Measurements from ENCODE around the gene BFSP2.

The BFSP2 gene

DNA sequence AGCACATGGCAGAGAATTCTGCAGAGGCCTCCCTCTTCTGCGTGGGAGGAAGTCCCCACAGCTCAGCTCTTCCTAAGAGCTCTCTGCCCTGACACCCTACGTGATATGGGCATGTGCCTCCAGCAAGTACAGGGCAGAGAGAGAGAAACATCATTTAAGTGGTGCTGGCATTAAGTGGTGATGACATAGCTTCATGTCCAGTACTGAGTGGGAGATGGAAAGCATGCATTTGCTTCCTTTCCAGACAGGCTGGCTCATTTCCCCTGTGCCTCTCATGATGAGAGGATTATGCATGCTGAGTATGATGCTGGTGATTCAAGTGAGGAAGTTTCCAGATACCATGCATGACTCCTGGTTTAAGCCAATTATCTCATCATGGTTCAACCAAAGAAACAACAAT, 26.9 kb downstream of the BFSP2 start:
- FAIRE-seq (no peak), DNase-seq (ENCODE audit: insufficient read length, low spot score) (no peak)
- TF ChIP-seq POU2F2 (IDR thresholded peaks at IDR 0.05; ENCODE audit: low read depth, low read length) (no peak), TAF1 (IDR thresholded peaks at IDR 0.05; ENCODE audit: low read depth, low read length) (no peak)

DNA sequence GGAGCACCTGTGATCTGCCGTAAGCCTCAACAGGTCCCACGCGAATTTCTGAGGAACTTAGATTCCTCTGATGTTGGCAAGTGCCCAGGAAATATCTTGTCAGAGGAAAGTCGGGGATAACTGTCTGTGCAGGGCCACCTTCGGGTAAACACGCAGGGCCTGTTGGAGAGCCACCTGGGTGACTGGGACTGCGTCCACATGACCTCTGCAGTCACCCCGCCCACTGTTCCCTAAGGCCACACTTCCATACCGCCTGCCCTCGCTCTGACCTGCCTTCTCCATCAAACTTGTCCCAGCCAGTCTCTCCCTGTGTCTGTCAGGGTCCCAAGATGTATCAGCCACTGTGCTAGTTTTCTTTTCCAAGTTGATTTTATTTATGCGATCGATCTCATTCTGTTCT, 28.7 kb downstream of the BFSP2 start:
- FAIRE-seq: no peak
- no peak for DNase-seq (ENCODE audit: insufficient read length, low spot score)
- TF ChIP-seq POLR2A (IDR thresholded peaks at IDR 0.05; ENCODE audit: low read depth, low read length) (no peak), PAX5 (IDR thresholded peaks at IDR 0.05; ENCODE audit: insufficient read depth, low read length, severe bottlenecking) (no peak), POU2F2 (IDR thresholded peaks at IDR 0.05; ENCODE audit: low read depth, low read length) (no peak), POLR2AphosphoS5 (IDR thresholded peaks at IDR 0.05; ENCODE audit: low read depth, low read length) (no peak), TAF1 (IDR thresholded peaks at IDR 0.05; ENCODE audit: low read depth, low read length) (no peak), SPI1 (IDR thresholded peaks at IDR 0.05; ENCODE audit: low read depth, low read length) (no peak)

GRCh38 chr3:133429063-133429462, 29.2 kb downstream of the BFSP2 start:
- TF ChIP-seq PAX5 (IDR thresholded peaks at IDR 0.05; ENCODE audit: insufficient read depth, low read length, severe bottlenecking) (no peak), POLR2A (IDR thresholded peaks at IDR 0.05; ENCODE audit: low read depth, low read length) (no peak), TAF1 (IDR thresholded peaks at IDR 0.05; ENCODE audit: low read depth, low read length) (no peak), POU2F2 (IDR thresholded peaks at IDR 0.05; ENCODE audit: low read depth, low read length) (no peak), SPI1 (IDR thresholded peaks at IDR 0.05; ENCODE audit: low read depth, low read length) (no peak), POLR2AphosphoS5 (IDR thresholded peaks at IDR 0.05; ENCODE audit: low read depth, low read length) (no peak)
- DNase-seq (ENCODE audit: insufficient read length, low spot score): no peak
- FAIRE-seq: no peak

GRCh38 chr3:133439563-133439962, 39.7 kb downstream of the BFSP2 start:
- DNase-seq (ENCODE audit: insufficient read length, low spot score): no peak
- no peak for FAIRE-seq
- TF ChIP-seq SPI1 (IDR thresholded peaks at IDR 0.05; ENCODE audit: low read depth, low read length): no peak
- TF ChIP-seq TAF1 (IDR thresholded peaks at IDR 0.05; ENCODE audit: low read depth, low read length): no peak
- no peak for TF ChIP-seq POLR2A (IDR thresholded peaks at IDR 0.05; ENCODE audit: low read depth, low read length)
- TF ChIP-seq POU2F2 (IDR thresholded peaks at IDR 0.05; ENCODE audit: low read depth, low read length): no peak
- TF ChIP-seq PAX5 (IDR thresholded peaks at IDR 0.05; ENCODE audit: insufficient read depth, low read length, severe bottlenecking): no peak
- no peak for TF ChIP-seq POLR2AphosphoS5 (IDR thresholded peaks at IDR 0.05; ENCODE audit: low read depth, low read length)

GRCh38 chr3:133440652-133441051, 40.8 kb downstream of the BFSP2 start:
- DNase-seq (ENCODE audit: insufficient read length, low spot score): no peak
- no peak for FAIRE-seq
- TF ChIP-seq PAX5 (IDR thresholded peaks at IDR 0.05; ENCODE audit: insufficient read depth, low read length, severe bottlenecking) (no peak), TAF1 (IDR thresholded peaks at IDR 0.05; ENCODE audit: low read depth, low read length) (no peak), SPI1 (IDR thresholded peaks at IDR 0.05; ENCODE audit: low read depth, low read length) (no peak), POLR2A (IDR thresholded peaks at IDR 0.05; ENCODE audit: low read depth, low read length) (no peak), POLR2AphosphoS5 (IDR thresholded peaks at IDR 0.05; ENCODE audit: low read depth, low read length) (no peak), POU2F2 (IDR thresholded peaks at IDR 0.05; ENCODE audit: low read depth, low read length) (no peak)

DNA sequence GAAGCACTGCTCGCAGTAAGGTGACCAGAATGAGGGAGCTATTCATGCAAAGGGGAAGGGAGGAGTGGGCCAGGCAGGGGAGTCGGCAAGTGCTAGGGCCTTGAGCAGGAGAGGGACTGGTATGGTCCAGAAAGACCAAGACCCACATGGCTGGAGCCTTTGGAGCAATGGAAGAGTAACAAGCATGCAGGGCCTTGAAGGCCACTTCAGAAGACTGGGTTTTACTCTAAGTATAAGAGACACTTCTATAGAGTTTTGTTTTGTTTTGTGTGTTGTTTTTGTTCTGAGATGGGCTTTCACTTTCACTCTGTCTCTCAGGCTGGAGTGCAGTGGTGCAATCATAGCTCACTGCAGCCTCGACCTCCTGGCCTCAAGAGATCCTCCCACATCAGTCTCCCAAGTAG, 42.0 kb downstream of the BFSP2 start:
- TF ChIP-seq PAX5 (IDR thresholded peaks at IDR 0.05; ENCODE audit: insufficient read depth, low read length, severe bottlenecking) (no peak), SPI1 (IDR thresholded peaks at IDR 0.05; ENCODE audit: low read depth, low read length) (no peak), POLR2AphosphoS5 (IDR thresholded peaks at IDR 0.05; ENCODE audit: low read depth, low read length) (no peak), TAF1 (IDR thresholded peaks at IDR 0.05; ENCODE audit: low read depth, low read length) (no peak), POLR2A (IDR thresholded peaks at IDR 0.05; ENCODE audit: low read depth, low read length) (no peak), POU2F2 (IDR thresholded peaks at IDR 0.05; ENCODE audit: low read depth, low read length) (no peak)
- no peak for DNase-seq (ENCODE audit: insufficient read length, low spot score)
- FAIRE-seq: peak; percentile 74

DNA sequence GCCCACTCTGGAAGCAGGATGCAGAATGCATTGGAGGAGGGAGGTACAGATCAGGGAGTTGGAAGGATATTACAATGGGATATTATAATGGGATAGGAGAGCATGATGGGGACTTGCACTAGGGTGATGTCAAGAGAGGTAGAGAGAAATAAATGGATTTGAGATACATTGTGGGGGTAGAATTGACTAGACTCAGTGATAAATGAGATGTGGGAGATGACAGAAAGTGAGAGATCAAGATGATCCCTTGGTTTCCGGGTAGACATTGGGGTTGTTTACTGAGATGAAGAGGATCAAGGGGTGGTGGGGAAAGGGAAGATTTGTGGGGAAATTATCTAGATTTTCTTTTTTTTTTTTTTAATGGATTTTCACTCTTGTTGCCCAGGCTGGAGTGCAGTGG, 42.7 kb downstream of the BFSP2 start:
- TF ChIP-seq POLR2A (IDR thresholded peaks at IDR 0.05; ENCODE audit: low read depth, low read length) (no peak), POLR2AphosphoS5 (IDR thresholded peaks at IDR 0.05; ENCODE audit: low read depth, low read length) (no peak), PAX5 (IDR thresholded peaks at IDR 0.05; ENCODE audit: insufficient read depth, low read length, severe bottlenecking) (no peak), TAF1 (IDR thresholded peaks at IDR 0.05; ENCODE audit: low read depth, low read length) (no peak), POU2F2 (IDR thresholded peaks at IDR 0.05; ENCODE audit: low read depth, low read length) (no peak), SPI1 (IDR thresholded peaks at IDR 0.05; ENCODE audit: low read depth, low read length) (no peak)
- FAIRE-seq (no peak), DNase-seq (ENCODE audit: insufficient read length, low spot score) (no peak)

DNA sequence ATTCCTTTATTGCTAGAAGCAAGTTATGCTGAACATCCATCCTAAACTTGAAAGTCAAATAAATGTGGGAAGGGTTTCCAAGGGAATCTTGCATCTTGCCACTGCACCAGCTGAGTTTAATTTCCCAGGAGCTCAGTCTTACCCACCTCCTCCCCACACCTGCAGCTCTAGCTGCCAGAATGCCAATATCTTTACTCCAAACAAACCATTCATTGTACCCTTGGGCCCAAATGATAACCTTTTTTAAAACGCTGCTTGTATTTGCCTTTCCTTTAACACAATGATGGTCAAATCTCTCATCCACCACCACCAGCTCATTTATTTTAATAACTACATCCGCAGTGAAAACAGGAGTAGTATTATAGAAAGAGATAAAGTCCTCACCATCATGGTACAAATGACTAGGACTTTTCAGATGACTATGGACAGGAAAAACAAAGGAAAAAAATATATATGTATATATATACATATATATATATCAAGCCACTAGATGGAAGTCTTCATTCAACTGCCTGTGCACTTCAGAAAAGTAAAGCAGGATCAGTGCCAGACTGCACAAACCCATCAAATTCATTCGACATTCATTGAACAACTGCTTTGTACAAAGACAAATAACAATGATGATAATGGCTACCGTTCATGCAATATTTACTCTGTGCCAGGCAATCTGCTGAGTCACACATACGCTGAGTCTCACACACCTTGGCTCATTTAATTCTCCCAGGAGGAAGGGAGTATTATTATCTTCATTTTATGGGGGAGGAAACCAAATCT, 44.0 kb downstream of the BFSP2 start:
- no peak for DNase-seq (ENCODE audit: insufficient read length, low spot score)
- TF ChIP-seq SPI1 (IDR thresholded peaks at IDR 0.05; ENCODE audit: low read depth, low read length) (no peak), POU2F2 (IDR thresholded peaks at IDR 0.05; ENCODE audit: low read depth, low read length) (no peak), TAF1 (IDR thresholded peaks at IDR 0.05; ENCODE audit: low read depth, low read length) (no peak), PAX5 (IDR thresholded peaks at IDR 0.05; ENCODE audit: insufficient read depth, low read length, severe bottlenecking) (no peak), POLR2A (IDR thresholded peaks at IDR 0.05; ENCODE audit: low read depth, low read length) (no peak), POLR2AphosphoS5 (IDR thresholded peaks at IDR 0.05; ENCODE audit: low read depth, low read length) (no peak)
- peak; percentile 31 for FAIRE-seq

GRCh38 chr3:133444423-133444774, 44.5 kb downstream of the BFSP2 start:
- DNase-seq (ENCODE audit: insufficient read length, low spot score): no peak
- TF ChIP-seq POLR2AphosphoS5 (IDR thresholded peaks at IDR 0.05; ENCODE audit: low read depth, low read length): no peak
- TF ChIP-seq POLR2A (IDR thresholded peaks at IDR 0.05; ENCODE audit: low read depth, low read length): no peak
- no peak for TF ChIP-seq SPI1 (IDR thresholded peaks at IDR 0.05; ENCODE audit: low read depth, low read length)
- no peak for TF ChIP-seq PAX5 (IDR thresholded peaks at IDR 0.05; ENCODE audit: insufficient read depth, low read length, severe bottlenecking)
- TF ChIP-seq POU2F2 (IDR thresholded peaks at IDR 0.05; ENCODE audit: low read depth, low read length): no peak
- TF ChIP-seq TAF1 (IDR thresholded peaks at IDR 0.05; ENCODE audit: low read depth, low read length): no peak
- FAIRE-seq: peak; percentile 13

- DNase-seq (ENCODE audit: insufficient read length, low spot score) (no peak), FAIRE-seq (peak; percentile 82)
- TF ChIP-seq TAF1 (IDR thresholded peaks at IDR 0.05; ENCODE audit: low read depth, low read length): no peak
- no peak for TF ChIP-seq POU2F2 (IDR thresholded peaks at IDR 0.05; ENCODE audit: low read depth, low read length)
- TF ChIP-seq POLR2A (IDR thresholded peaks at IDR 0.05; ENCODE audit: low read depth, low read length): no peak
- no peak for TF ChIP-seq SPI1 (IDR thresholded peaks at IDR 0.05; ENCODE audit: low read depth, low read length)
- TF ChIP-seq POLR2AphosphoS5 (IDR thresholded peaks at IDR 0.05; ENCODE audit: low read depth, low read length): no peak
Observed at GRCh38 chr3:133445108-133445507, 45.3 kb downstream of the BFSP2 start.
